Measurements from ENCODE around the gene STARD13. TPM values are rescaled to one million over a fixed set of nuclear protein-coding genes. Genes with fewer than 3 reads are reported as not detected.

Gene STARD13
- total and polyA plus RNA-seq, 4 donors: 2.7 to 15.3 (median 5.7) TPM

GRCh38 chr13:33096886-33097605, 188.5 kb downstream of the STARD13 start:
- no peak overlapping the region for H3K27ac ChIP-seq (ENCODE audit: low read depth in 1 of 2, low read length in 2 of 2)
- no peaks in the 10 kb centered on the region for H3K27me3 ChIP-seq (ENCODE audit: control insufficient read depth in 4 of 4, insufficient read depth in 4 of 4, low read length in 3 of 4)
- TF ChIP-seq ATF3 (IDR thresholded peaks at IDR 0.05): no peak
- no peak for TF ChIP-seq GABPA (IDR thresholded peaks at IDR 0.05 in 1 of 2, conservative IDR thresholded peaks at IDR 0.05 in 1 of 2)
- TF ChIP-seq YY1 (IDR thresholded peaks at IDR 0.05): no peak
- no peak for TF ChIP-seq EGR1 (IDR thresholded peaks at IDR 0.05; ENCODE audit: low read depth in 2 of 2)
- no peak for TF ChIP-seq RXRA (IDR thresholded peaks at IDR 0.05)
- no peak for TF ChIP-seq ZBTB33 (IDR thresholded peaks at IDR 0.05)
- TF ChIP-seq REST (IDR thresholded peaks at IDR 0.05): no peak
- no peak for TF ChIP-seq HNF4G (IDR thresholded peaks at IDR 0.05)
- no peak for TF ChIP-seq FOXA1 (IDR thresholded peaks at IDR 0.05)
- no peak for TF ChIP-seq JUND (IDR thresholded peaks at IDR 0.05)
- TF ChIP-seq MAX (IDR thresholded peaks at IDR 0.05): no peak
- no peak for TF ChIP-seq SP1 (IDR thresholded peaks at IDR 0.05)
- no peak for TF ChIP-seq NR2F2 (IDR thresholded peaks at IDR 0.05)
- TF ChIP-seq CTCF (IDR thresholded peaks at IDR 0.05; ENCODE audit: low read depth, low read length, missing input control): no peak
- TF ChIP-seq HNF4A (conservative IDR thresholded peaks at IDR 0.05): no peak
- H3K4me3 ChIP-seq (ENCODE audit: low read depth in 1 of 3, low read length in 3 of 3): peak overlapping the region in 1 of 3 donors; percentile 11
- H3K4me1 ChIP-seq (ENCODE audit: control insufficient read depth in 4 of 4, insufficient read depth in 4 of 4, low read length in 3 of 4): no peaks in the 10 kb centered on the region
- no peak overlapping the region for H3K9ac ChIP-seq (ENCODE audit: low read depth in 1 of 2, low read length in 2 of 2)
- no peaks in the 10 kb centered on the region for H3K36me3 ChIP-seq (ENCODE audit: control insufficient read depth in 4 of 4, insufficient read depth in 3 of 4, low read depth in 1 of 4, low read length in 3 of 4)
- DNase-seq (ENCODE audit: low spot score): no peak
- peaks cover 0 to 5% (median under 1%) of the 10 kb centered on the region in 4 donors for H3K9me3 ChIP-seq (ENCODE audit: control insufficient read depth in 4 of 4, low read length in 3 of 4)
- 97% methylated on average over 2 of the region's 2 CpGs for WGBS

Measured in liver (tissue), 9 donors.